ENCODE data around the gene SLC22A13.
"Not testable (repeated sequence)": the region's sequence is repeated elsewhere in the genome, so short reads cannot be mapped to it uniquely, and the experiment has no call there.

SLC22A13 gene

DNA sequence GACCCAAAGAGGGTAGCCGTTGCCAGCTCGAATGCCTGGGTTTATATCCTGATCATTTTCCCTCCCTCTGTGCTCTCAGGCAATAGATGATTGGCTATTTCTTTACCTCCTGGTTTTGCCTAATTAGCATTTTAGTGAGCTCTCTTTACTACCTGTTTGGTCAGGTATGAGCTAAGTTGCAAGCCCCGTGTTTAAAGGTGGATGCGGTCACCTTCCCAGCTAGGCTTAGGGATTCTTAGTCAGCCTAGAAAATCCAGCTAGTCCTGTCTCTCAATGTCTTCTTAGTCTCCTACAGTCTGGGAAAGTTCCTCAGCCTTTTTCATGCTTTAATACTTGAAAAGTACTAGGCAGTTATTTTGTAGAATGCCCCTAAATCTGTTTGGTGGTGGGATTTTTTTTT, 31.4 kb downstream of the SLC22A13 start:
- not testable (repeated sequence) for H3K9me3 Mint-ChIP-seq; ATAC-seq (replicated peaks); DNase-seq; H3K4me3 Mint-ChIP-seq; H3K36me3 Mint-ChIP-seq (ENCODE audit: insufficient read depth); H3K27ac Mint-ChIP-seq; H3K4me1 Mint-ChIP-seq (ENCODE audit: low read depth in 2 of 2)
- peaks cover 23 to 31% of the 10 kb centered on the region in 2 donors for H3K27me3 Mint-ChIP-seq

DNA sequence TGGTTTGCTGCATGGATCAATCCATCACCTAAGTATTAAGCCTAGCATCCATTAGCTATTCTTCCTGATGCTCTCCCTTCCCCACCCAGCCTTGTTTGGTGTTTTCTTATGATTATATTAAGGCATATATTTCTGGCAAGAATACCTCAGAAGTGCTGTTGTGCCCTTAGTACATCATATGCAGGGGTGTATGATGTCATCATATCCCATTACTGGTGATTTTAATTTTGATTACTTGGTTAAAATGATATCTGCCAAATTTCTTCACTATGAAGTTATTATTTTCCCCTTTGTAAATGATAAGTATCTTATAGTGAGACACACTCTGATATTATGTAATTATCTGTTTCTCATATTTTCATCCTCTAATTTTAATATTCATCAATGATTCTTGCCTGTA, 31.9 kb downstream of the SLC22A13 start:
- no peak overlapping the region for H3K27ac Mint-ChIP-seq
- H3K27me3 Mint-ChIP-seq, result peaks cover 23 to 31% of the 10 kb centered on the region in 2 donors
- H3K36me3 Mint-ChIP-seq (ENCODE audit: insufficient read depth), result peaks cover 3% of the 10 kb centered on the region
- no peaks in the 10 kb centered on the region for H3K4me1 Mint-ChIP-seq (ENCODE audit: low read depth in 2 of 2)
- DNase-seq (no peak), ATAC-seq (replicated peaks) (no peak)
- no peak overlapping the region for H3K4me3 Mint-ChIP-seq
- H3K9me3 Mint-ChIP-seq, result no peaks in the 10 kb centered on the region

DNA sequence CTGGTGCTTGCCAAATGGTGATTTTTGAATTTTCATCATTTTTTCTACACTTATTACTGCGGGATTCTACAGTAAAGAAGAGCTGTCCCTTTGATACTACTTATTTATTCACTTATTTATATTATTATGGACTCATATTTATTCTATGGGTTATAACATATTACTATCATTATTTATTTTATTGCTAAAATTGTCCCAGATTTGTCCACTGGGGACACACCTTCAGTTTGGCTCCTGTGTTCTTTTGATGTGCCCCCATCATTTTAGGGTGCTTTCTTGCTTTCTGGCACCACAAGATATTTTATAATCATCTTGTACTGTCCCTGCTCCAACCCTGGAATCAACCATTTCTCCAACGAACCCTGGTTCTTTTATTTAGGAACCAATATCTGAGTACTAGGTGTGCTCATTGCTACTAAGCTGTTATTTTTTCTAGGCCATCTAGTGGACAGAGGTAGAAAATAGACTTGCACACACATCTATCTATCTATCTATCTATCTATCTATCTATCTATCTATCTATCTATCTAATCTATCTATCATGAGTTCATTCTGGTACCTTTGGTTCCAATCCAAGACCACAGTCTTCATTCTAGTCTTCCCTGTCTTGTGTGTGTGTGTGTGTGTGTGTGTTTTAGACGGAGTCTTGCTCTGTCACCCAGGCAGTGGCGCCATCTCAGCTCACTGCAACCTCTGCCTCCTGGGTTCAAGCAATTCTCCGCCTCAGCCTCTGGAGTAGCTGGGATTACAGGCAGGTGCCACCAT, 32.5 kb downstream of the SLC22A13 start:
- Mint-ChIP-seq H3K4me1 (ENCODE audit: low read depth in 2 of 2) (no peaks in the 10 kb centered on the region), H3K36me3 (ENCODE audit: insufficient read depth) (peaks cover 3% of the 10 kb centered on the region), H3K9me3 (no peaks in the 10 kb centered on the region), H3K27me3 (peaks cover 23 to 31% of the 10 kb centered on the region in 2 donors), H3K4me3 (no peak overlapping the region), H3K27ac (no peak overlapping the region)
- ATAC-seq (replicated peaks), result no peak
- DNase-seq, result no peak

DNA sequence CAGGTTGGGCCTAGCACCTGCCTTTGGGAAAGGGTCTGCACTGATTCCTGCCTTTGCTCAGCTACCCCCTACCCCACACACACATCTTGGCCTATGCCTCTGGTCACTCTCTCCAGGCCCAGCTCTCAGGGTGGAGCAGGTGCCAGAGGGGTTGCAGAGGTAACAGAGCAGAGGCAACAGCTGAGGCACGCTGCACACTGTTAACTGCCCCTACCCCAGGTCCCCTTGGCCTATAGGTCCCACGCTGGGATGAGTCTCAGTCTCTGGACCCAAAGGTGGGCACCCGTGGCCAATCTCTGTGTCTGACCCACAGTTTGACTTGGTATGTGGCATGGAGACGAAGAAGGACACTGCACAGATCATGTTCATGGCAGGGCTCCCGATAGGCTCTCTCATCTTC, 41.3 kb downstream of the SLC22A13 start:
- no peaks in the 10 kb centered on the region for H3K36me3 Mint-ChIP-seq (ENCODE audit: insufficient read depth)
- no peak overlapping the region for H3K27ac Mint-ChIP-seq
- no peaks in the 10 kb centered on the region for H3K9me3 Mint-ChIP-seq
- H3K4me1 Mint-ChIP-seq (ENCODE audit: low read depth in 2 of 2), result no peaks in the 10 kb centered on the region
- no peak for ATAC-seq (replicated peaks)
- no peak overlapping the region for H3K4me3 Mint-ChIP-seq
- peaks cover 39 to 46% of the 10 kb centered on the region in 2 donors for H3K27me3 Mint-ChIP-seq
- no peak for DNase-seq

DNA sequence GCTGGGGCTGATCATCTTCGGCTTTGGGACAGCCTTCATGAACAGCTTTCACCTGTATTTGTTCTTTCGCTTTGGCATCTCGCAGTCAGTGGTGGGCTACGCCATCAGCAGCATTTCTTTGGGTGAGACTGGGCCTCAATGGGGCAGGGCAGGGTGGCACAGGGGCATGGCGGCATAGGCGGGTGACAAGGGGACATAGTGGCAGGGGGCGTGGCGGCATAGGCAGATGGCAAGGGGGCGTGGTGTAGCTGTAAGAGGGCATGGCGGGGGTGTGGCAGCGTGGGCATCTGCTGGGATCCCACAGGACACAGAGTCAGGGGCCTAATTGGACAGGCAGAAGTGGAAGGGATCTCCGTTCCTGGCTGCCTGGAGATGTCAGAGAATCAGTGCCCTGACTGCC, 42.0 kb downstream of the SLC22A13 start:
- Mint-ChIP-seq H3K4me1 (ENCODE audit: low read depth in 2 of 2) (no peaks in the 10 kb centered on the region), H3K9me3 (no peaks in the 10 kb centered on the region), H3K27me3 (peaks cover 46 to 53% of the 10 kb centered on the region in 2 donors), H3K27ac (no peak overlapping the region), H3K36me3 (ENCODE audit: insufficient read depth) (no peaks in the 10 kb centered on the region), H3K4me3 (no peak overlapping the region)
- ATAC-seq (replicated peaks), result no peak
- DNase-seq, result no peak

DNA sequence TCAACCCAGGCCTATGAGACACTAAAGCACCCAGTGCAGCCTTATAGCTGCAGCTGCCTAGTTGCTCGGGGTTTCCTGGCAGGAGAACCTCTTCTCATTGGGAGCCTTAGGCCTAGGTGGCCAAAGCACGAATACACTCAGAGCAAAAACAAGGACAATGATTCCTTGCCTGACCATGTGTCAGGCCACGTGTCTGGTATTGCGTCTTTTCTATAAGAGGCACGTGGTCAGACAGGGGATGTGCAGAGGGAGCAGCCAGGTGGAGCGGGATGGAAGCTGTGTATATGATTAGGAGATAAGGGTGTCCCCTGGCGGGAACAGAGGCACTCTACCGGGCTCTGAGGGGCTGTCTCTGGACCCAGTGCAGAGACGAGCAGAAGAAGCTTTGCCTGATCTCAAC, 42.8 kb downstream of the SLC22A13 start:
- Mint-ChIP-seq H3K27ac (no peak overlapping the region), H3K27me3 (peaks cover 49 to 58% of the 10 kb centered on the region in 2 donors), H3K36me3 (ENCODE audit: insufficient read depth) (no peaks in the 10 kb centered on the region), H3K4me3 (no peak overlapping the region), H3K4me1 (ENCODE audit: low read depth in 2 of 2) (no peaks in the 10 kb centered on the region), H3K9me3 (no peaks in the 10 kb centered on the region)
- no peak for ATAC-seq (replicated peaks)
- DNase-seq, result no peak

- ATAC-seq (replicated peaks) (no peak), DNase-seq (no peak)
- no peak overlapping the region for H3K4me3 Mint-ChIP-seq
- peaks cover 25 to 38% of the 10 kb centered on the region in 2 donors for H3K27me3 Mint-ChIP-seq
- H3K36me3 Mint-ChIP-seq (ENCODE audit: insufficient read depth), result no peaks in the 10 kb centered on the region
- H3K9me3 Mint-ChIP-seq, result no peaks in the 10 kb centered on the region
- no peaks in the 10 kb centered on the region for H3K4me1 Mint-ChIP-seq (ENCODE audit: low read depth in 2 of 2)
- H3K27ac Mint-ChIP-seq, result no peak overlapping the region
Observed at GRCh38 chr3:38311476-38311875, 45.9 kb downstream of the SLC22A13 start.

- H3K36me3 Mint-ChIP-seq (ENCODE audit: insufficient read depth), result no peaks in the 10 kb centered on the region
Observed at GRCh38 chr3:38311941-38312340, 46.3 kb downstream of the SLC22A13 start.

DNA sequence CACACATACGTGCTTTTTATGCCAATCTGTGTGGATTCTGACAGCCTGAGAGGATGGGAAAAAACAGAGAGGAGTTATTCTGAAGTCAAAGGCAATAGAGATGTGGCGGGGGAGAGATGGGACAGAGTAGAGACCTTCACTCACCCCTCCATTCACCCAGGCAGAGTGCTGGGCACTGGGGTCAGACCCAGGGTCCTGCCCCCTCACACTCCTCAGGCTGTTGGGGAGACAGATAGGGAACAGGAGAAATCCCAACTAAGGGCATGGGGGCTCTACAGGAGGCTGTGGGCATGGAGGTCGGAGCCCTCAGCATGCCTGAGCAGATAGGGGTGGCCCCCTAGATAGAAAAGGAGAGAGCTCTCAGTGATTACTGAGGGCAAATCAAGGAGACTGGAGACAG, 46.7 kb downstream of the SLC22A13 start:
- no peaks in the 10 kb centered on the region for H3K4me1 Mint-ChIP-seq (ENCODE audit: low read depth in 2 of 2)
- no peak overlapping the region for H3K4me3 Mint-ChIP-seq
- H3K27me3 Mint-ChIP-seq, result peaks cover 25 to 36% of the 10 kb centered on the region in 2 donors
- no peaks in the 10 kb centered on the region for H3K36me3 Mint-ChIP-seq (ENCODE audit: insufficient read depth)
- DNase-seq, result no peak
- H3K27ac Mint-ChIP-seq, result no peak overlapping the region
- H3K9me3 Mint-ChIP-seq, result no peaks in the 10 kb centered on the region
- ATAC-seq (replicated peaks), result no peak

More at GRCh38 chr3:38311941-38312340, 46.3 kb downstream of the SLC22A13 start:
- peaks cover 25 to 38% of the 10 kb centered on the region in 2 donors for H3K27me3 Mint-ChIP-seq
- no peak overlapping the region for H3K4me3 Mint-ChIP-seq
- H3K4me1 Mint-ChIP-seq (ENCODE audit: low read depth in 2 of 2), result no peaks in the 10 kb centered on the region
- no peaks in the 10 kb centered on the region for H3K9me3 Mint-ChIP-seq
- DNase-seq, result no peak
- ATAC-seq (replicated peaks), result no peak
- no peak overlapping the region for H3K27ac Mint-ChIP-seq

- Mint-ChIP-seq H3K9me3 (no peaks in the 10 kb centered on the region), H3K27me3 (peaks cover 24 to 27% of the 10 kb centered on the region in 2 donors), H3K36me3 (ENCODE audit: insufficient read depth) (no peaks in the 10 kb centered on the region), H3K4me1 (ENCODE audit: low read depth in 2 of 2) (no peaks in the 10 kb centered on the region), H3K4me3 (no peak overlapping the region), H3K27ac (no peak overlapping the region)
- no peak for ATAC-seq (replicated peaks)
- DNase-seq, result no peak
Observed at GRCh38 chr3:38313263-38313662, 47.7 kb downstream of the SLC22A13 start.

DNA sequence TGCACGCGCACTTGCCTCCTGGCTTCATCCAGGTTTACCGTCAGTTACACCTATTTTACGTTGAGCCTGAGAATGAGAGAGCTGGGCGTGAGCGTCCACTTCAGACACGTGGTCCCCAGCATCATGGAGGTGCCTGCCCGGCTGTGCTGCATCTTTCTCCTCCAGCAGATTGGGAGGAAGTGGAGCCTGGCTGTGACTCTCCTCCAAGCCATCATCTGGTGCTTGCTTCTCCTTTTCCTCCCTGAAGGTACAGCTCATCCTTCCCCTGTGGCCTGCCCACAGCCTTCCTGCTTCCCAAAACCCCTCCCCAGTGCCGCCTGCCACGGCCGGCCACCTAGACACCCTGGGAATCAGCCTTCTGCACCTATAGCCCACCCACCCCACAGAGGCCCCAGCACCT, 48.1 kb downstream of the SLC22A13 start:
- Mint-ChIP-seq H3K27me3 (peaks cover 20 to 22% of the 10 kb centered on the region in 2 donors), H3K27ac (no peak overlapping the region), H3K36me3 (ENCODE audit: insufficient read depth) (no peaks in the 10 kb centered on the region), H3K9me3 (no peaks in the 10 kb centered on the region), H3K4me3 (no peak overlapping the region), H3K4me1 (ENCODE audit: low read depth in 2 of 2) (no peaks in the 10 kb centered on the region)
- DNase-seq (no peak), ATAC-seq (replicated peaks) (no peak)

GRCh38 chr3:38314112-38314763, 48.6 kb downstream of the SLC22A13 start:
- Mint-ChIP-seq H3K27ac (no peak overlapping the region), H3K9me3 (no peaks in the 10 kb centered on the region), H3K4me1 (ENCODE audit: low read depth in 2 of 2) (no peaks in the 10 kb centered on the region), H3K36me3 (ENCODE audit: insufficient read depth) (no peaks in the 10 kb centered on the region), H3K27me3 (peaks cover 14 to 17% of the 10 kb centered on the region in 2 donors), H3K4me3 (no peak overlapping the region)
- DNase-seq (no peak), ATAC-seq (replicated peaks) (no peak)

GRCh38 chr3:38314764-38315487, 49.3 kb downstream of the SLC22A13 start:
- Mint-ChIP-seq H3K4me1 (ENCODE audit: low read depth in 2 of 2) (no peaks in the 10 kb centered on the region), H3K36me3 (ENCODE audit: insufficient read depth) (no peaks in the 10 kb centered on the region), H3K9me3 (no peaks in the 10 kb centered on the region), H3K27me3 (peaks cover 10 to 14% of the 10 kb centered on the region in 2 donors), H3K4me3 (no peak overlapping the region), H3K27ac (no peak overlapping the region)
- ATAC-seq (replicated peaks), result no peak
- no peak for DNase-seq
